GM06990 (cell line): ENCODE data around the gene SUSD3.
A peak's percentile ranks its signal among the peaks of the same experiment; 100 is the strongest.

Experiments
- DNase-seq: peaks from one replicate; pipeline ENCODE4 v3.0.0-alpha.2; 2011; ENCODE audit not compliant: insufficient read length; ENCODE audit errors: extremely low read depth
- H3K27me3 ChIP-seq: replicated peaks from 2 replicates; pipeline ENCODE4 v1.6.0; 2011; ENCODE audit warnings: low read length; ENCODE audit not compliant: control insufficient read depth, insufficient read depth
- H3K36me3 ChIP-seq: 2 replicates; pipeline ENCODE4 v1.5.1; 2011; ENCODE audit warnings: low read length; ENCODE audit not compliant: control insufficient read depth, insufficient read depth
- H3K4me3 ChIP-seq: replicated peaks from 2 replicates; pipeline ENCODE4 v1.5.1; 2011; ENCODE audit warnings: low read depth, mild to moderate bottlenecking, control low read depth, low read length
- CTCF ChIP-seq: IDR thresholded peaks from 2 replicates; pipeline ENCODE4 v1.5.1; 2011; ENCODE audit warnings: low read length, control low read depth, mild to moderate bottlenecking, inconsistent platforms; ENCODE audit not compliant: insufficient read depth, poor library complexity, severe bottlenecking

SUSD3 gene

GRCh38 chr9:93111001-93111370, 52.5 kb downstream of the SUSD3 start:
- Histone ChIP-seq H3K27me3 (no peaks in the 10 kb centered on the region), H3K4me3 (no peak overlapping the region), H3K36me3 (peaks cover 2% of the 10 kb centered on the region; the same call in 1 of the 2 replicates)
- no peak for DNase-seq
- no peak for TF ChIP-seq CTCF

GRCh38 chr9:93111371-93112115, 53.0 kb downstream of the SUSD3 start:
- DNase-seq: peak; percentile 12

GRCh38 chr9:93112116-93112863, 53.8 kb downstream of the SUSD3 start:
- H3K4me3 ChIP-seq: no peak overlapping the region
- H3K36me3 ChIP-seq: peaks cover 2% of the 10 kb centered on the region; the same call in 1 of the 2 replicates
- no peak for DNase-seq
- TF ChIP-seq CTCF: no peak
- H3K27me3 ChIP-seq: no peaks in the 10 kb centered on the region

More at GRCh38 chr9:93111371-93112115, 53.0 kb downstream of the SUSD3 start:
- peaks cover 2% of the 10 kb centered on the region; the same call in 1 of the 2 replicates for H3K36me3 ChIP-seq
- no peak overlapping the region for H3K4me3 ChIP-seq
- H3K27me3 ChIP-seq: no peaks in the 10 kb centered on the region
- no peak for TF ChIP-seq CTCF

GRCh38 chr9:93112864-93113389, 54.4 kb downstream of the SUSD3 start:
- Histone ChIP-seq H3K4me3 (no peak overlapping the region), H3K36me3 (peaks cover 2% of the 10 kb centered on the region; the same call in 1 of the 2 replicates), H3K27me3 (no peaks in the 10 kb centered on the region)
- DNase-seq: peak; percentile 1
- TF ChIP-seq CTCF: no peak

- peak; percentile 6 for DNase-seq
- Histone ChIP-seq H3K4me3 (no peak overlapping the region), H3K36me3 (peaks cover 2% of the 10 kb centered on the region; the same call in 1 of the 2 replicates), H3K27me3 (no peaks in the 10 kb centered on the region)
- no peak for TF ChIP-seq CTCF
These were observed 55.9 kb downstream of the SUSD3 start for GRCh38 chr9:93114169-93114983.
